Activated T-cell treated with anti-CD3 and anti-CD28 coated beads for 48 hours (primary cell): ENCODE results near the gene TYMP.
"Not testable (repeated sequence)": the region's sequence is repeated elsewhere in the genome, so short reads cannot be mapped to it uniquely, and the experiment has no call there.

Source experiments
- DNase-seq: peaks from one replicate; pipeline ENCODE4 v3.0.0-alpha.2; 2020; ENCODE audit warnings: low read depth

The TYMP gene

DNA sequence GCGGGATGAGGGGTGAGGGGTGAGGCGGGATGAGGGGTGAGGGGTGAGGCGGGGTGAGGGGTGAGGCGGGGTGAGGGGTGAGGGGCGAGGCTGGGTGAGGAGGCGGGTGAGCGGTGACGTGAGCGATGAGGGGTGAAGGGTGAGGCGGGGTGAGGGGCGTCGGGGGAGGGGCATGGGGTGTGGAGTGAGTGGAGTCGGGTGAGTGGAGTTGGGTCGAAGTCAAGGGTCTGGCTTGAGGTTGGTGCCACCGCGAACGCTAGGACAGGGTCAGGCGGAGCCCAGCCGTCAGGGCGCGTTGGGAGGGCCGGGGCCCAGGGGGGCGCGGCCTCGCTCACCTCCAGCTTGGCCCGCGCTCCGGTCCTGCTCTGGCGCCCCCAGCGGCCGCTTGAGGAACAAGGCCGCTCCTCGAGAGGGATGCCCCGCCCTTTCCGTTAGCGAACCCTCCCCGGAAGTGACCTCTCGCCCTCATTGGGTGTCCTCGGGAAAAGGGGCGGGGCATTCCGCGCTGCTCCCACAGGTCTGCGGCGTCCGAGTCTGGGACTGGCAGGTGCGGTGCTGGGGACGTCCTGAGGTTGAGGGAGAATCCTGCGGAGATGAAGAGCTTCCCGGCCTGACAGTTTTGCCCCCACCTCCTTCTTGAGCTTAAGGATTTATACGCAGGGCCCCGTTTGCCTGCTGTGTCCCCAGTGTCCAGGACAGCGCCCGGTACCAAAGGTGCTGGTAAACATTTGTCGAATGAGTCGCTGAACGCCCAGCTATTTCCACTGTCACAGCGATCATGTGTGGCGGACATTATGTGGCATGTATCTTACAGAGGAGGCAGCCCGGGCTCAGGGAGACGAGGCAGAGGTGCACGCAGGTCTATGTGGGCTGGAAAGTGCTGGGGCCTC lies 33.0 kb upstream of the TYMP start, which contains the start of gene SYCE3:
Gene SYCE3 (minus strand): TSS at position 397 of the 890 bp plus-strand sequence. CDS start 6,514 bp downstream, outside the sequence.
- DNase-seq: peak; percentile 99

GRCh38 chr22:50561401-50562358 lies 31.9 kb upstream of the TYMP start:
- no peak for DNase-seq

- DNase-seq: no peak
Observed at GRCh38 chr22:50560034-50560433, 30.2 kb upstream of the TYMP start.

DNA sequence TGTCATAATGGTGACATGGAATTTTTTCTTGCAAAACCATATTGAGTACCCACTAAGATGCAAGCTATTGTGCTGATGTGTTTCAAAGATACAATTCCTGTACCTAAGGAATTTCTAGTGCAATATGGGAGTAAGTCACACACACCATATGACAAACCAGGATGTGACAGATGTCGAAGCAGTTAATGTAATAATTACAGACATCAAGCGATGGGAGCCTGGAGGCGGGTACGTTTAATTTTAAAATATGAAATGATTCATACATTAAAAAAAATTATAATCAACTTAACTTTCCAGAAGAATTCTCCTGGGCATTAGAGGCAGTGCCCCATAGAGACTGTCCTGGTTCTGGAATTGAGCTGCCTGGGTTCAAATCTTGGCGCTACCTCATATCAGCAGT lies 26.9 kb upstream of the TYMP start:
- DNase-seq: no peak

DNA sequence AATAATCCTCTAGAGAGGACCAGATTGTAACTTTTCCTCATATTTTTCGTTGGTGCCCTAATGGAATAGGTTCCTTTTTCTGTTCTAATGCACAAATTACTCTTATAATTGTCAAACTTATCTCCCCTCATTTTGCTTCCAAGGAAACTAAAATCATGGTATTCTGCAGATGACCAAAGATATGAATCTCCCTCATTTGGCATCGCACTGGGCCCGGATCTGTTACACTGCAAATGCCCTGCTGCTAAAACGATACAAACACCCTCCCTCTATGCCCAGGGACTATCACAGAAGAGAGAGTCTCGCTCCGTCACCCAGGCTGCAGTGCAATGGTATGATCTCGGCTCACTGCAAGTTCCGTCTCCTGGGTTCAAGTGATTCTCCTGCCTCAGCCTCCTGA lies 23.5 kb upstream of the TYMP start:
- DNase-seq: no peak

GRCh38 chr22:50551160-50551752 lies 21.4 kb upstream of the TYMP start:
- DNase-seq: no peak

GRCh38 chr22:50550395-50550794 lies 20.6 kb upstream of the TYMP start:
- no peak for DNase-seq

DNA sequence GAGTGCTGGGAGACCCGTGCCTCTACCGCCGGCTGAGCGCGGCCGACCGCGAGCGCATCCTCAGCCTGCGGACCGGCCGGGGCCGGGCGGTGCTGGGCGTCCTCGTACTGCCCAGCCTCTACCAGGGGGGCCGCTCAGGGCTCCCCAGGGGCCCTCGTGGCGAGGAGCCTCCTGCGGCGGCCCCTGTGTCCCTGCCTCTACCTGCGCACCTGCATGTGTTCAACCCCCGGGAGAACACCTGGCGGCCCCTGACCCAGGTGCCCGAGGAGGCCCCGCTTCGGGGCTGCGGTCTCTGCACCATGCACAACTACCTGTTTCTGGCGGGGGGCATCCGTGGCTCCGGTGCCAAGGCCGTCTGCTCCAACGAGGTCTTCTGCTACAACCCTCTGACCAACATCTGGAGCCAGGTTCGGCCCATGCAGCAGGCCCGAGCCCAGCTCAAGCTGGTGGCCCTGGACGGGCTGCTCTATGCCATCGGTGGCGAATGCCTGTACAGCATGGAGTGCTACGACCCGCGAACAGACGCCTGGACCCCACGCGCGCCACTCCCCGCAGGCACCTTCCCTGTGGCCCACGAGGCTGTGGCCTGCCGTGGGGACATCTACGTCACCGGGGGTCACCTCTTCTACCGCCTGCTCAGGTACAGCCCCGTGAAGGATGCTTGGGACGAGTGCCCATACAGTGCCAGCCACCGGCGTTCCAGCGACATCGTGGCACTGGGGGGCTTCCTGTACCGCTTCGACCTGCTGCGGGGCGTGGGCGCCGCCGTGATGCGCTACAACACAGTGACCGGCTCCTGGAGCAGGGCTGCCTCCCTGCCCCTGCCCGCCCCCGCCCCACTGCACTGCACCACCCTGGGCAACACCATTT lies 19.3 kb upstream of the TYMP start:
- no peak for DNase-seq

DNA sequence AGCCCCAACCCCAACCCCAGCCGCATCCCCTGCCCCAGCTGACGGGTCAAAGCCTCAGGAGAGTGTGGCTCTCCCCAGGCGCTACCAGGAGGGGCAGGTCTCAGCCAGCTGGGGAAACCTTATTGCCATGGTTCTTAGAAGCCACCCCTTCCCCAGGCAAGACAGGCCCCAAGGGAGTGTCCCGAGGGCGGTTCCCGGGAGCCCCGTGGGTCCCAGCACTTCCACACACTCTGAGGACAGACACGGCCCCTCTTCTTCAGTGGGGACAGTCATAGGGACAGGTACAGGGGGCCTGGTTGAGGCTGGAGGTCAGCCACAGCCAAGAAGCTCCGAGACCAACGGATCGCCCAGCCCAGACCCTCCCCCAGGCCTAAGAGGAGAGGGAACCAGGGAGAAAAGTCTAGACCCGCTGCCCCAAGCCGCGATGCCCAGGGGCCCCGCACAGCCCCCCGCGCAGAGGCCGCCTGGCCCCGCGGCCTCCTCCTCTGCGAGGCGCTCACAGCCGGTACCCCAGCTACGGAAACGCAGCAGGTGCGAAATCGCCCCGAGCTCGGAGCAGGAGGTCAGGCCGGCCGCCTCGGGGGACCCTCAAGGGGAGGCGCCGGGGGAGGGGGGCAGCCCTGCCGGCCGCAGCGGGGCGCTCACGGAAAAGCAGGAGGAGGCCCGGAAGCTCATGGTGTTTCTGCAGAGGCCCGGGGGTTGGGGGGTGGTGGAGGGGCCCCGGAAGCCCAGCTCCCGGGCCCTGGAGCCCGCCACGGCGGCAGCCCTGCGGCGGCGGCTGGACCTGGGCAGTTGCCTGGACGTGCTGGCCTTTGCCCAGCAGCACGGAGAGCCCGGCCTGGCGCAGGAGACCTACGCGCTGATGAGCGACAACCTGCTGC lies 18.5 kb upstream of the TYMP start:
- DNase-seq: no peak

DNA sequence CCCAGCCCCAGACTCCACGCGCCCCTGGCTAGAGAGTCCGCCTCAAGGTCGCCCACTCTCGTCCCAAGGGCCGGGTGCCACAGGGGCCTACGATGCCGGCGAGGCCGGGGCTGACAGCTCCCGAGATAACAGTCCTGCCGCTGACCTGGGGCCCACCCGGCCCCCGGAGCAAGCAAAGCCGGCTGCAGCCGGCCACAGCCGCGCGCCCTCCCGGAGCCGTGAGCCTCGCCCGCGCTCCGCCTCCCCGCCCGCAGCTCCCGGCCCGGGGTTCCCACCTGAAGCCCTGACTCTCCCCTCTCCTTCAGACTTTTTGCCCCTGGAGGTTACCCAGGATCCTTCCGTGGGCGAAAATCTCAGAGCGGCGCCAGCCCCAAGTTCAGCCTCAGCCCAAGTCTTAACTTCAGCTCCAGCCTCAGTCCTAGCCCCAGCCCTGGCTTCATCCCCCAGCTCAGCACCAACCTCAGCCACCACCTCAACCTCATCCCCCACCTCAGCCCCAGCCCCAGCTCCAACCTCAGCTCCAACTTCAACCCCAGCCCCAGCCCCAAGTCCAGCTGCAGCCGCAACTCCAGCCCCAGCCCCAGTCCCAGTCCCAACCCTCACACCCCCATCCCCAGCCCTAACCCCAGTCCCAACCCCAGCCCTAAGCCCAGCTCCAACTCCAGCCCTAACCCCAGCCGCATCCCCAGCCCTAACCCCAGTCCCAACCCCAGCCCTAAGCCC lies 17.6 kb upstream of the TYMP start:
- DNase-seq: no peak

DNA sequence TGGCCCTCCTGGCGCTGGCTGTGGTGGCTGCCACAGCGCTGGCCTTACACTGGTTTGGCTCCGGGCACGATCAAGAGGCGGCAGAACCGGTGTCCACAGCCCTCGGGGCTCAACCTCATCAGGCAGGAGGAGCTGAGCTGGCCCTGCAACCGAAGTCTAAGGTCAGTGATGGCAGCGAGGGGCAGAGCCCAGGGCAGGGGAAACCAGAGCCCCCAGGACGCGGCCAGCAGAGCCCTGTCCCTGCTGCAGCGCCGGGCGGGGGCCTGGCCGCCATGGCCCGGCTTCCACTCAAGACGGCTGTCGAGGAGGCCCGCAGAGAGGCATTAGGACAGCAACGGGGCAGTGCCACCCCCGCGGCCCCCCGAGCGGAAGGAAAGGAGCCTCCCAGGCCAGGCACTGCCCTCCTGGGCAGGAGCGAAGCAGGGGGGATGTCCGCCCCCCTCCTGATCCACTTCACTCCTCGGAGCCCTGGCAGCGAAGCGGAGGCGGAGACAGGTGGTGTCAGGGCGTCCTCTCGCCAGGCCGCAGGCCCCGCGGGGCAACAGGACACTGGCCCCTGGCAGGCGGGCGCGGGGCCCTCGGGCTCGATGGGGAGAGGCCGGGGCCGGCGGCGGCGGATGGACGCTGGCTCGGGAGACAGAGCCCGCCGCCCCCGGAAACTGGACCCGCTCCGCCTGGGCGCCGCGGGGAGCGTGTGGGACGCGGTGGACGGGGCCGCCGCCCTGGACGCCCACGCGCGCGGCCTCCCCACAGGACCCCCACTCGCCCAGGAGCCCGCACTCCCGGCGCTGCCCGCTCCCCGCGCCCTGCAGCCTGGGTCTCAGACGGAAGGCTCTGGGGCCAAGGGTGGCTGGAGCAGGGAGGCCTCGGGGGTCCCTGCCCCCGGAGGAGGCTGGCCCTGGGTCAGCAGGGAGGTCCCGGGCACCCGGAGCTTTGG lies 16.8 kb upstream of the TYMP start:
- no peak for DNase-seq

- DNase-seq: no peak
Observed at GRCh38 chr22:50545522-50546325, 15.9 kb upstream of the TYMP start, which contains the start of gene KLHDC7B. Gene KLHDC7B, plus strand, starts transcription at chr22:50545899. Its CDS starts 345 bp downstream, at chr22:50546244.

GRCh38 chr22:50544746-50545253 lies 15.0 kb upstream of the TYMP start:
- DNase-seq: no peak

DNA sequence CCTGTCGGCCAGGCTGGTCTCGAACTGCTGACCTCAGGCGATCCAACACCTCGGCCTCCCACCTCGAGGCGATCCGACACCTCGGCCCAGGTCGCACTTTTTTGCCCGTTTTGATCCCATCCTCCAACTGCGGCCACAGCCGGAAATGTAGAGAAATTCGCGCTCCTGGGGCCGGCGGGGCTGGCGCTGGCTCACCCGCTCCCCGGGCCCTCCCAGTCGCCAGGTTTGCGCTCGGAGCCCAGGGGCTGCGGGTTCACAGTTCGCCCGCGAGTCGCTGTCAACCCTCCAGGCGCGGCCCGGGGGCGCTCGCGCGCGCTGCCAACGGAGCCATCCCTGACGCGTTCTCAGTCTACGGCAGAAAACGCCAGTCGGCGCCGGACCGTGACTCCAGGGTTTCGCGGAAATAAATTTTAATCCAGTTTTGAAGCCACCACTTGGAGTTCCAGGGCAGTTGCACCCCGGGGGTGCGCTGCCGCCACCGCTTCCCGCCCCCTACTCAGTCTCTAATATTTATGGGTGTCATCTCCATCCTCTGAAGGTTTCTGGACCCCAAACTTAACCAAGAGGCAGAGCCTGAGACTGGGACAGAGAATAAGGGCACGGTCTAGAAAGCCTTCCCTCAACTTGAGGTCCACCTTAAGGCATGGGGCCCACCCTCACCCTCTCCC lies 14.4 kb upstream of the TYMP start:
- peak; percentile 86 for DNase-seq

- peak; percentile 56 for DNase-seq
Observed at GRCh38 chr22:50542416-50542927, 12.7 kb upstream of the TYMP start.

- DNase-seq: not testable (repeated sequence)
Observed at GRCh38 chr22:50541667-50542026, 11.8 kb upstream of the TYMP start.

DNA sequence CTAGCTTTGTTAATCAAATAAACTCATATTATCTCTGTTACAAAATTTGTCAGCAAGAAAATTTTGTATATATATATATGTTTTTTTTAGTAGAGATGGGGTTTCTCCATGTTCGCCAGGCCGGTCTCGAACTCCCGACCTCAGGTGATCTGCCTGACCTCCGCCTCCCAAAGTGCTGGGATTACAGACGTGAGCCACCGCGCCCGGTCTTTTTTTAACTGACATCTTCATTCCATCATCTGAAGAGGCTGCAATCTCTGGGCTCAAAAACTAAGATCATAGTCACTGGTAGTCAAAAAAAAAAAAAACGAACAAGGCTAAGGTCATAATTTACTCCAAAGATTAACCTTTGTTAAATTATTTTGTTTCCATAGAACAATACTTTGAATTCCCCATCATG lies 10.6 kb upstream of the TYMP start:
- no peak for DNase-seq
